ENCODE measurements around the gene ADM2. TPM values are rescaled to one million over a fixed set of nuclear protein-coding genes. Genes with fewer than 3 reads are reported as not detected.

Gene ADM2
- total RNA-seq, 4 donors from 2014 or later = under 0.01 TPM; not detected in 3

GRCh38 chr22:50500452-50500851, 19.1 kb downstream of the ADM2 start:
- intact Hi-C loops (cut with DNase I) = no loop called here
- 87% methylated on average over 12 of the region's 12 CpGs for WGBS
- TF ChIP-seq POLR2A (IDR thresholded peaks at IDR 0.05; ENCODE audit: low read depth) (no peak), POLR2AphosphoS5 (IDR thresholded peaks at IDR 0.05) (no peak), EP300 (IDR thresholded peaks at IDR 0.05) (no peak), CTCF (IDR thresholded peaks at IDR 0.05) (no peak)

GRCh38 chr22:50502096-50502495, 20.8 kb downstream of the ADM2 start:
- H3K36me3 ChIP-seq = peaks cover 31 to 43% (median 40%) of the 10 kb centered on the region in 4 donors
- no peaks in the 10 kb centered on the region for H3K27me3 ChIP-seq
- H3K4me3 ChIP-seq = no peak overlapping the region
- no peaks in the 10 kb centered on the region for H3K9me3 ChIP-seq
- H3K4me1 ChIP-seq = peaks cover 12 to 27% (median 20%) of the 10 kb centered on the region in 4 donors
- no peak for DNase-seq (ENCODE audit: extremely low spot score)
- no peak for TF ChIP-seq CTCF (IDR thresholded peaks at IDR 0.05)
- no peak for TF ChIP-seq EP300 (IDR thresholded peaks at IDR 0.05)
- no peak for TF ChIP-seq POLR2AphosphoS5 (IDR thresholded peaks at IDR 0.05)
- TF ChIP-seq POLR2A (IDR thresholded peaks at IDR 0.05; ENCODE audit: low read depth) = no peak
- intact Hi-C loops (cut with DNase I) = no loop called here
- 81% methylated on average over 6 of the region's 6 CpGs for WGBS
- no peak overlapping the region for H3K27ac ChIP-seq (replicated peaks in 1 of 4)

More at GRCh38 chr22:50500452-50500851, 19.1 kb downstream of the ADM2 start:
- Histone ChIP-seq H3K4me1 (peaks cover 0 to 11% (median 4%) of the 10 kb centered on the region in 4 donors), H3K27me3 (peaks cover 0 to 11% (median 0%) of the 10 kb centered on the region in 4 donors), H3K27ac (replicated peaks in 1 of 4) (no peak overlapping the region), H3K4me3 (no peak overlapping the region), H3K36me3 (peaks cover 25 to 35% (median 31%) of the 10 kb centered on the region in 4 donors), H3K9me3 (no peaks in the 10 kb centered on the region)
- DNase-seq (ENCODE audit: extremely low spot score) = no peak

- WGBS = 75% methylated on average over 18 of the region's 24 CpGs
- TF ChIP-seq CTCF (IDR thresholded peaks at IDR 0.05) (no peak), EP300 (IDR thresholded peaks at IDR 0.05) (no peak), POLR2AphosphoS5 (IDR thresholded peaks at IDR 0.05) (no peak), POLR2A (IDR thresholded peaks at IDR 0.05; ENCODE audit: low read depth) (no peak)
These were observed 21.5 kb downstream of the ADM2 start for GRCh38 chr22:50502628-50503474.

GRCh38 chr22:50503475-50504145, 22.3 kb downstream of the ADM2 start:
- intact Hi-C loops (cut with DNase I) = no loop called here
- H3K27ac ChIP-seq (replicated peaks in 1 of 4) = no peak overlapping the region
- no peaks in the 10 kb centered on the region for H3K9me3 ChIP-seq
- H3K27me3 ChIP-seq = no peaks in the 10 kb centered on the region
- H3K4me1 ChIP-seq = peaks cover 16 to 31% (median 23%) of the 10 kb centered on the region in 4 donors
- peaks cover 31 to 43% (median 40%) of the 10 kb centered on the region in 4 donors for H3K36me3 ChIP-seq
- WGBS = 97% methylated on average over 6 of the region's 26 CpGs
- DNase-seq (ENCODE audit: extremely low spot score) = no peak
- H3K4me3 ChIP-seq = no peak overlapping the region
- TF ChIP-seq CTCF (IDR thresholded peaks at IDR 0.05) = no peak
- TF ChIP-seq POLR2AphosphoS5 (IDR thresholded peaks at IDR 0.05) = no peak
- TF ChIP-seq POLR2A (IDR thresholded peaks at IDR 0.05; ENCODE audit: low read depth) = no peak
- no peak for TF ChIP-seq EP300 (IDR thresholded peaks at IDR 0.05)

More at GRCh38 chr22:50502628-50503474, 21.5 kb downstream of the ADM2 start:
- Histone ChIP-seq H3K4me3 (no peak overlapping the region), H3K27ac (replicated peaks in 1 of 4) (no peak overlapping the region), H3K9me3 (no peaks in the 10 kb centered on the region), H3K27me3 (no peaks in the 10 kb centered on the region), H3K36me3 (peaks cover 31 to 43% (median 40%) of the 10 kb centered on the region in 4 donors), H3K4me1 (peaks cover 13 to 29% (median 21%) of the 10 kb centered on the region in 4 donors)
- intact Hi-C loops (cut with DNase I) = no loop called here
- no peak for DNase-seq (ENCODE audit: extremely low spot score)

All from esophagus muscularis mucosa (tissue), 4 donors.